Thoracic aorta endothelial cell (primary cell): ENCODE data around the gene APOLD1. TPM values are rescaled to one million over a fixed set of nuclear protein-coding genes. Genes with fewer than 3 reads are reported as not detected.

Experiments used
- small RNA-seq: library from RNA; depleted of rRNA; stranded (forward); fragments of <200 nt; gene quantifications from one replicate; pipeline ENCODE3, GENCODE V24; 2012
- total RNA-seq: library from RNA; depleted of rRNA; stranded (reverse); fragments of >200 nt; gene quantifications from 2 replicates; pipeline ENCODE4 v1.2.3, GENCODE V29; 2012

The APOLD1 gene, protein sequence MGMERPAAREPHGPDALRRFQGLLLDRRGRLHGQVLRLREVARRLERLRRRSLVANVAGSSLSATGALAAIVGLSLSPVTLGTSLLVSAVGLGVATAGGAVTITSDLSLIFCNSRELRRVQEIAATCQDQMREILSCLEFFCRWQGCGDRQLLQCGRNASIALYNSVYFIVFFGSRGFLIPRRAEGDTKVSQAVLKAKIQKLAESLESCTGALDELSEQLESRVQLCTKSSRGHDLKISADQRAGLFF
- 2.7 and 3.1 TPM in 2 replicates for total RNA-seq

DNA sequence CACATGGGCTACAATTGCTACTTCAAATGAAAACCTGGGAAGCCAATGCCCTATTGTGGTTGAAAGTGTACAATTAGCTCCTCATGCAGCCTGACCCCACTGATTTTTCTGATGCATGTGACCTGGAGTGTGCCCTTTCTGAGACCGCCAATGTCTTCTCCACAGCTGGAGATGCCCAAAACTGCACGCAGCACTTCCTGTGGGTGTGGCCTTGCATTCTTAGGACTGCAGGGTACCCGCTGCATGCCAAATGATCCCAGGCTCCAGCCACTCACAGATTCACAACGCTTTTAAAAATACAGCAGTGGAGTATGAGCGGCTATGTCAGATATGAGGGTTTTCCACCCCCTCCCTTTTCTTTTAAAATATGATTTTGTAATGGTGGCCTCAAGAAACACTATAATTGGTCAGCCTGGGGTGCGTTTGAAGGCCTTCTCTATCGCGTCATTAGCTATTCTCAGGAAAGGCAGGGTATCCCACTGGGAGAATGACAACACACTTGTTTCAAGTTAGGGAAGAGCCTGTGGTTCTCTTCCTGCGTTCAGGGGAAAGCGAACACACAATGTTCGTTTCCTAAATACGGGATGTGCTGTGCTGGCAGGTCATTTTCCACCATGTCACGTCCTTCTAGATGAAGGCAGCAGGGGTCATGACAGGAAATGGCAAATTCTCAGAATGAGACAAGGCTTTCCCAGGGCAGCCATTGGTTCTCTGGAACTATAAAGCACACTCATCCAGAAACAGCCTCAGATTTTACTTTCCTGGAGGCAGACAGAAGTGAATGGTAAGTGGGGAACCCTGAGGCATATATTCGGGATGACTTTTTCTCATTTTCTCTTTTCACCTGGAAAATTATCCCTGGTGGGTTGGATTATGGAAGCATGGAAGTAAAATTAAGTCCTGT is at the start of gene APOLD1:
TSS of gene APOLD1 (plus strand) at position 749 of the 904 bp plus-strand sequence. CDS start at position 782, 33 bp downstream.

DNA sequence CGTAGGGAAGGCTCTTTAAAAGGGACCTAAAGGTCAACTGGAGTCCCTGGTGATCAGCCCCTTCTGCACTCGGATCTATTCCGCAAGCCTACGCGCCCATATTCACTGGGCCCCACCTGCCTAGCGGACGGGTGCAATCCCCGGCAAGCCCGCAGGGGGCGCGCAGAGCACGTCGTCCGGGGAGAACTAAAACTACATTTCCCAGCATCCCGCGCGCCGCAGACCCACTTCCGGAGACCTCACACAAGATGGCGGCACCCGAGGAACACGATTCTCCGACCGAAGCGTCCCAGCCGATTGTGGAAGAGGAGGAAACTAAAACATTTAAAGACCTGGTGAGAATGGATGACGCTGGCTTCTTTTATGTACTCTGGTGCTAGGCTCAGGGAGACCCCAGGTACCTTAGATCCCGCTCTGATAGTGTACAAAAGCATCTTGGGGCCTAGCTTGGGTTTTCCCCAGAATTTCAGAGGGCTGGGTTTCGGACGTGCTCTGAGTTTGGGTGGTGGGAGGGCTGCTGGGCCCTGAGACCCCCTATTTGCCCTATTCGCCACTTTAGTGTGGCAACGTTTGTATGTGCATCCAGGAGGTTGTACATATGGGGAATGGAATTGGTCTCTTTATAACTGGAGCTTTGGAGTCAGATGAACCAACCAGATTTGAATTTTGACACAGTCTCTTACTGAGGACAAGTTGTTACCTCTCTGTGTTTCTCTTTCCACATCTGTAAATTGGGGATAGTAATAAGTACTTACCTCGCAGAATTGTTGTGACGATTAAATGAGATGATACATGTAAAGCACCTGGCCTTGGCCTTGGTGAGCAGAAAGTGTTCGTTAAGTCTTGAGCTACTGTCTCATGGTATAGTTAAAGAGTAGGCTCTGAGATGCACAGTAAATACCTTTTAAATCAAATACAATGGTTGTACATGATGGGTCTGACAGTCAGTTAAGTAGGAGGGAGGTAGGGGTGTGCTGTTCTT is 28.0 kb downstream of the APOLD1 start, which contains the start of gene DDX47:
TSS of gene DDX47 (plus strand) at position 227 of the 982 bp plus-strand sequence. CDS start at position 249, 22 bp downstream.

Small RNA genes within 50 kb of the gene (small RNA-seq; reads per million reads assigned to genes)
- not detected for gene AC007215.1
- not detected for gene MIR613

Other genes starting within 250 kb of the APOLD1 start
- gene DUSP16, start 222.8 kb upstream of the APOLD1 start, total RNA-seq, result 8.1 and 13.6 TPM in 2 replicates
- 28.1 and 32.9 TPM in 2 replicates for gene CREBL2, start 173.8 kb upstream of the APOLD1 start, total RNA-seq
- 0.80 and 2.0 TPM in 2 replicates for gene GPR19, start 89.5 kb upstream of the APOLD1 start, total RNA-seq
- gene CDKN1B, start 68.3 kb upstream of the APOLD1 start, total RNA-seq, result 34.4 and 39.9 TPM in 2 replicates
- gene DDX47, start 27.7 kb downstream of the APOLD1 start, total RNA-seq, result 104 and 121 TPM in 2 replicates
- gene GPRC5A, start 105.9 kb downstream of the APOLD1 start, total RNA-seq, result 18.0 and 48.8 TPM in 2 replicates
- not detected in 2 replicates for gene GPRC5D, start 166.5 kb downstream of the APOLD1 start, total RNA-seq
- gene HEBP1, start 214.6 kb downstream of the APOLD1 start, total RNA-seq, result 23.0 and 23.8 TPM in 2 replicates